ENCODE measurements around the gene PIERCE2. TPM values are rescaled to one million over a fixed set of nuclear protein-coding genes. Genes with fewer than 3 reads are reported as not detected.

Gene PIERCE2
- total RNA-seq, 1 donor from 2014 or later, result 1.9 TPM

GRCh38 chr15:55366981-55367380, 41.3 kb upstream of the PIERCE2 start:
- no peak for TF ChIP-seq CTCF (IDR thresholded peaks at IDR 0.05; ENCODE audit: partially characterized antibody, unreplicated experiment)
- H3K27me3 Mint-ChIP-seq (ENCODE audit: unreplicated experiment), result no peaks in the 10 kb centered on the region
- DNase-seq, result no peak
- H3K36me3 Mint-ChIP-seq (ENCODE audit: unreplicated experiment), result peaks cover 3% of the 10 kb centered on the region
- no peak overlapping the region for H3K27ac Mint-ChIP-seq (ENCODE audit: unreplicated experiment)
- H3K9me3 Mint-ChIP-seq (ENCODE audit: unreplicated experiment), result no peaks in the 10 kb centered on the region
- no peaks in the 10 kb centered on the region for H3K4me1 Mint-ChIP-seq (ENCODE audit: low read depth, unreplicated experiment)
- H3K4me3 Mint-ChIP-seq (ENCODE audit: unreplicated experiment), result no peak overlapping the region

GRCh38 chr15:55372701-55373440, 35.4 kb upstream of the PIERCE2 start:
- TF ChIP-seq CTCF (IDR thresholded peaks at IDR 0.05; ENCODE audit: partially characterized antibody, unreplicated experiment), result no peak
- no peaks in the 10 kb centered on the region for H3K4me1 Mint-ChIP-seq (ENCODE audit: low read depth, unreplicated experiment)
- no peaks in the 10 kb centered on the region for H3K36me3 Mint-ChIP-seq (ENCODE audit: unreplicated experiment)
- H3K9me3 Mint-ChIP-seq (ENCODE audit: unreplicated experiment), result no peaks in the 10 kb centered on the region
- no peaks in the 10 kb centered on the region for H3K27me3 Mint-ChIP-seq (ENCODE audit: unreplicated experiment)
- H3K4me3 Mint-ChIP-seq (ENCODE audit: unreplicated experiment), result no peak overlapping the region
- no peak overlapping the region for H3K27ac Mint-ChIP-seq (ENCODE audit: unreplicated experiment)
- no peak for DNase-seq

- Mint-ChIP-seq H3K4me3 (ENCODE audit: unreplicated experiment) (no peak overlapping the region), H3K27ac (ENCODE audit: unreplicated experiment) (no peak overlapping the region), H3K9me3 (ENCODE audit: unreplicated experiment) (peaks cover 1% of the 10 kb centered on the region), H3K36me3 (ENCODE audit: unreplicated experiment) (peaks cover 5% of the 10 kb centered on the region), H3K4me1 (ENCODE audit: low read depth, unreplicated experiment) (no peaks in the 10 kb centered on the region), H3K27me3 (ENCODE audit: unreplicated experiment) (no peaks in the 10 kb centered on the region)
- TF ChIP-seq CTCF (IDR thresholded peaks at IDR 0.05; ENCODE audit: partially characterized antibody, unreplicated experiment), result no peak
- no peak for DNase-seq
Observed at GRCh38 chr15:55379095-55379494, 29.2 kb upstream of the PIERCE2 start.

- H3K4me1 Mint-ChIP-seq (ENCODE audit: low read depth, unreplicated experiment), result no peaks in the 10 kb centered on the region
- H3K4me3 Mint-ChIP-seq (ENCODE audit: unreplicated experiment), result no peak overlapping the region
- DNase-seq, result no peak
- no peak overlapping the region for H3K27ac Mint-ChIP-seq (ENCODE audit: unreplicated experiment)
- no peak for TF ChIP-seq CTCF (IDR thresholded peaks at IDR 0.05; ENCODE audit: partially characterized antibody, unreplicated experiment)
- H3K36me3 Mint-ChIP-seq (ENCODE audit: unreplicated experiment), result peaks cover 5% of the 10 kb centered on the region
- H3K9me3 Mint-ChIP-seq (ENCODE audit: unreplicated experiment), result peaks cover 1% of the 10 kb centered on the region
- no peaks in the 10 kb centered on the region for H3K27me3 Mint-ChIP-seq (ENCODE audit: unreplicated experiment)
Observed at GRCh38 chr15:55381595-55381994, 26.7 kb upstream of the PIERCE2 start.

GRCh38 chr15:55383687-55384086, 24.6 kb upstream of the PIERCE2 start:
- Mint-ChIP-seq H3K4me1 (ENCODE audit: low read depth, unreplicated experiment) (no peaks in the 10 kb centered on the region), H3K4me3 (ENCODE audit: unreplicated experiment) (no peak overlapping the region), H3K27ac (ENCODE audit: unreplicated experiment) (no peak overlapping the region), H3K36me3 (ENCODE audit: unreplicated experiment) (peaks cover 5% of the 10 kb centered on the region), H3K9me3 (ENCODE audit: unreplicated experiment) (peaks cover 1% of the 10 kb centered on the region), H3K27me3 (ENCODE audit: unreplicated experiment) (no peaks in the 10 kb centered on the region)
- no peak for TF ChIP-seq CTCF (IDR thresholded peaks at IDR 0.05; ENCODE audit: partially characterized antibody, unreplicated experiment)
- DNase-seq, result no peak
